Renal cortex interstitium (tissue), 11 donors: Measurements from ENCODE around the gene TBC1D1. TPM values are rescaled to one million over a fixed set of nuclear protein-coding genes. Genes with fewer than 3 reads are reported as not detected.

ENCODE experiments used
- DNase-seq, 11 donors: peaks; one replicate each; pipeline ENCODE4 v3.0.0-alpha.2; 2013; ENCODE audit warnings: low read depth in 9 of 11, low spot score in 4 of 11; ENCODE audit errors: extremely low read depth in 1 of 11
- polyA plus RNA-seq, 3 donors: library from polyadenylated mRNA; unstranded; fragments of 120-200 nt; gene quantifications; one replicate each; pipeline ENCODE4 v1.2.1, GENCODE V29; 2013; ENCODE audit not compliant: insufficient read length in 3 of 3

Gene TBC1D1
- polyA plus RNA-seq, 3 donors = 187 to 195 (median 194) TPM

DNA sequence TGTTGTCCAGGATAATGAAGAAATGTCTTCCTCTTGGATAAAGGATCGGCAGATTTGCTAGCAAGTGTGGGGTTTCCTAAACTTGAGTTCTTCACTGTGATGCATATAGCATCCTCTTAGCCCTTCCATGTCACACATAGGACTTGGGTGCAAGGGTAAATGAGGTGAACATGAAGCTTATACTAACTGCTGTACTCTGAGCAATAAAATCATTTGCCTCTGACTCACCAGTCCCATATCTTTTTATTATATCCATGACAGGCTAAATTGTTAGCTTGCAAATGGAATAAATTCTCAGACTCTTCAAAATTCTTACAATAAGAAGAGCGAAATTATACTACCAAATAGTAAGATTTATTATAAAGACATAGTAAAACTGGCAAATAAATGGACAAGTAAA lies 14.7 kb upstream of the TBC1D1 start:
- DNase-seq = no peak

GRCh38 chr4:37879365-37879764 lies 11.5 kb upstream of the TBC1D1 start:
- no peak for DNase-seq

- DNase-seq = no peak
Measured at GRCh38 chr4:37881811-37882210, 9.1 kb upstream of the TBC1D1 start.

GRCh38 chr4:37882665-37883296 lies 8.1 kb upstream of the TBC1D1 start:
- DNase-seq = no peak

GRCh38 chr4:37884855-37885487 lies 5.9 kb upstream of the TBC1D1 start:
- no peak for DNase-seq

GRCh38 chr4:37885496-37885895 lies 5.4 kb upstream of the TBC1D1 start:
- no peak for DNase-seq

DNA sequence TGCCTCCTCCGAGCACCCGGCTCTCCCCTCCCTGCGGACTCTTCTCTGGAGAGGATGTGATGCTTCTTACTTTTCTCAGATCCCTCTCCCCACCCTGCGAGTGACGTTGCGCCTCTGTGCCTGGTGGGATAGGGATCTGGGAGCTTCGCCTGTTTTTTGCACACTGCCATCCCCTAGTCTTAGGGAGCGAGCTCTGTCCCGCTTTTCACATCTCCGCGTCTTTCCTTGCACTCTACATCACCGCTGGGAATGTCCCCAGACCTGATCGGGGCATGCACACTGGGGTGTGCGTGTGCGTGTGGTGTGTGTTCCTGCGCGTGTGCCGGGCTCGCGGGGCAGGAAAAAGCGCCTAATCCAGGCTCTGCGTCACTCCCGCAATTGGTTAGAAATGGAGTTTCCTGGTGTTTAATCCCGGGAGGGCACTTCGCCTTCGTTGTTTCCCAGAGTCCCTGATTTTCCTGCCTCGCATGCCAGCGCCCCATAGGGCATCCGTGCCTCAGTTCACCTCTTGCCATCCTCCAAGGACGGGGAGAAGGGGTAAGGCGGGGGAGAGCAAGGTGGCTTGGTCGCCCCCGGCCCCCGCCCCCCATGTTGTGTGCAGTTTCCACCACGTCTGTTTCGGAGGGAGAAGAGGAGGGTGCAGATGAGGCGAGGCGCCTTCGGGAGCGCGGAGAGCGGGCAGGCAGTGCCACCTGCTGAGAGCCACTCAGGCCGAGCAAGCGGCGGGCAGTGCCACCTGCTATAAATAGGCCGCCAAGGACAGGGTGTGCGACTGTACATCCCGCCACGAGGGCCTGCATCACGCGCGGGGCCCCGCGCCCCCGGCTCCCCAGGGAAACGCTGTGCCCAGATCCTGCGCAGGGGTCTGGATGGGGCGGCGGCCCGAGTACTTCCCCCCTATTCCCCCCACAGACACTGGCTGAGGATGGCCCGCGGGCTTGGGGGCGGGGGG lies 759 bp upstream of the TBC1D1 start:
- peak in 4 of 11 donors; percentile 18 to 29 (median 22) for DNase-seq

GRCh38 chr4:37891260-37892159 lies 626 bp downstream of the TBC1D1 start:
- DNase-seq = peak in 5 of 11 donors; percentile 17 to 44 (median 23)

DNA sequence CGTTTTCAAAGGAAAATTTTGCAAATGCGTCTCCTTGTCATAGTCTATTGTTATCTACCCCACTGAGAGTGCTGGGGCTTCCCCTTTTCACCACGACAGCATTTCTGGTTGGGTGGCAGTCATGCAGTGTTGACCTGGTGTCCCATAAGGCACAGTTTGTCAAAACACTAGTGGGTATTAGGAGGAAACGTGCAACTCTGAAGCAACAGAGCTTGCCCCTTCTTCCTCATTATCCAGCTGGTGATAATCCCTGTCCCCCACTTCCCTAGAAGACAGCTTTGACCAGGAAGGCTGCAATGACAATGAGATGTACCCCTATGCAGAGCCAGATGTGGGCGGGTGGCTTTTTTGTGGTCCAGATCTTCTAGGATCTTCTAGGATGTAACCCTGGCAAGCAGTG lies 1.8 kb downstream of the TBC1D1 start:
- no peak for DNase-seq

- no peak for DNase-seq
Measured at GRCh38 chr4:37893164-37893563, 2.3 kb downstream of the TBC1D1 start.

DNA sequence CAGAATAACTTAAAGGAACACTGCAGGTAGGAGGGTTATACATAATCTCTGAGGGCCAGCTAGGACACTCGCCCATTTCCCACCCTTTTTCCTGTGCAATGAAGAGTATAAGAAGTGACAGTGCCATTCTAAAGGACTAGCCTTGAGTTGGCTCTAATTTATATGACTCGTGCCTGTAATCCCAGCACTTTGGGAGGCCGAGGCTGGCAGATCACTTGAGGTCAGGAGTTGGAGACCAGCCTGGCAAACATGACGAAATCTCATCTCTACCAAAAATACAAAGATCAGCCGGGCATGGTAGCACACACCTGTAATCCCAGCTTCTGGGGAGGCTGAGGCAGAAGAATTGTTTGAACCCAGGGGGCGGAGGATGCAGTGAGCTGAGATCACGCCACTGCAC lies 4.4 kb downstream of the TBC1D1 start:
- DNase-seq = no peak

GRCh38 chr4:37896206-37896860 lies 5.4 kb downstream of the TBC1D1 start:
- DNase-seq = no peak

DNA sequence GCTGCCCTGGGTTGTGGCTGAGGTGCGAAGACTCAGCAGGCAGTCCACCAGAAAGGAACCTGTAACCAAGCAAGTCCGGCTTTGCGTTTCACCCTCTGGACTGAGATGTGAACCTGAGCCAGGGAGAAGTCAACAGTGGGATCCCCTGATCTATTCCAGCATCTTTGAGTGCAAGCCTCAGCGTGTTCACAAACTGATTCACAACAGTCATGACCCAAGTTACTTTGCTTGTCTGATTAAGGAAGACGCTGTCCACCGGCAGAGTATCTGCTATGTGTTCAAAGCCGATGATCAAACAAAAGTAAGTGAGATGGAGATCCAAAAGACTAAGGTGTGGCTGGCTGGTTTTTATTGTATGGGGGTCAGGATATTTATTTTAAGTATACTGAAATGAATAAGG lies 11.3 kb downstream of the TBC1D1 start:
- no peak for DNase-seq

- DNase-seq = no peak
Measured at GRCh38 chr4:37902738-37903693, 12.1 kb downstream of the TBC1D1 start.

DNA sequence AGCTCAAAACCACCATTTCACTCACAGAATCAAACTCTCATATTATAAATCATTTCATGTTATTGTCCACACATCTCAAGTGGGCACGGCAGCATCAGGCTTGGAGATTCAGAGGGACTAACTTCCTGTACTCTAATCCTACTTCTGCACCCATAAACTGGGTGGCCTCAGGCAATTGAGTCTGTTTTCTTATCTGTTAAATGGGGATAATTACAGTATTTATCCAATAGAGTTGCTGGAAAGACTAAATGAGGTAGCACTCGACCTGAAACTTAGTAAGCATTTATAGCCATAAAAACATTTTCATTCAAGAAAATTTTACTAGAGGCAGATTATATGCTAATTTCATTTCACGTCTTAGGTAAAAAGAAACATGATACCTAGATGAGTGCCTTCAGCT lies 13.0 kb downstream of the TBC1D1 start:
- no peak for DNase-seq

DNA sequence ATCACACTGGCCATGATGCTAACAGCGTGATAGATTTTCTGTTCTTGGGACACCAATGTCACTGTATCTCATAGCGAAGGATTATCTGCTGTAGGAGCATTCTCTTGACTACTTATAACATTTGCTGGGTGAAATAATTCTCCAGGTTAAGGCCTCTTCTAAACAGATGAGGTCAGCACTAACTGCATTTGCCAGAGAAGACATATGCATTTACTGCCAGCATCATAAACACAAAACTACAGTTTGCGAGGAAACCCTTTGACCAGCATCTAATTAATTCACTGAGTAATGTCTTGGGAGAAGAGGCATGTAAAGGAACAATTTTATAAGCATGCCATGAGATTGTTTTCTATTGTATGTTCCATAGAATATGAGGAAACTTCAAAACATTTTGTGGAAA lies 13.9 kb downstream of the TBC1D1 start:
- no peak for DNase-seq

GRCh38 chr4:37905533-37906169 lies 14.8 kb downstream of the TBC1D1 start:
- DNase-seq = no peak
